HK-2 (cell line): ENCODE data around the gene FAM110D.

Source experiments
- DNase-seq: peaks from one replicate; pipeline ENCODE4 v3.0.0-alpha.2; 2018; ENCODE audit not compliant: unreplicated experiment

FAM110D gene

DNA sequence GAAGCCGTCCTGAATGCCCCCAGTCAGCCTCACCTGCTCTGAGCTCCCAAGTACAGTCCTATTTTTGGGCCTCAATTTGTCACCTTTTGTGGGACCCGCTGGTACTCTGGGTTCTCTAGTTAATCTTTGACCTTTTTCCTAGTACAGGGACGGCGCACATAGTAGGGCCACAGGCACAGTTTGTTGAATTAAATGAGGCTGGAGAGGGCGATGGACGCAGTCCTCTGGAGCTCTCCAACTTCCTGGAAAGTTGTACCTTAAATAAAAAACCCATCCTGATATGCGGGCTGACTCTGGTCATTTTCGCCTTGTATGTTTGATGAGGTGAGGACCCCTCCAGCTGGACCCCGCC is 4.8 kb downstream of the FAM110D start:
- DNase-seq: no peak

DNA sequence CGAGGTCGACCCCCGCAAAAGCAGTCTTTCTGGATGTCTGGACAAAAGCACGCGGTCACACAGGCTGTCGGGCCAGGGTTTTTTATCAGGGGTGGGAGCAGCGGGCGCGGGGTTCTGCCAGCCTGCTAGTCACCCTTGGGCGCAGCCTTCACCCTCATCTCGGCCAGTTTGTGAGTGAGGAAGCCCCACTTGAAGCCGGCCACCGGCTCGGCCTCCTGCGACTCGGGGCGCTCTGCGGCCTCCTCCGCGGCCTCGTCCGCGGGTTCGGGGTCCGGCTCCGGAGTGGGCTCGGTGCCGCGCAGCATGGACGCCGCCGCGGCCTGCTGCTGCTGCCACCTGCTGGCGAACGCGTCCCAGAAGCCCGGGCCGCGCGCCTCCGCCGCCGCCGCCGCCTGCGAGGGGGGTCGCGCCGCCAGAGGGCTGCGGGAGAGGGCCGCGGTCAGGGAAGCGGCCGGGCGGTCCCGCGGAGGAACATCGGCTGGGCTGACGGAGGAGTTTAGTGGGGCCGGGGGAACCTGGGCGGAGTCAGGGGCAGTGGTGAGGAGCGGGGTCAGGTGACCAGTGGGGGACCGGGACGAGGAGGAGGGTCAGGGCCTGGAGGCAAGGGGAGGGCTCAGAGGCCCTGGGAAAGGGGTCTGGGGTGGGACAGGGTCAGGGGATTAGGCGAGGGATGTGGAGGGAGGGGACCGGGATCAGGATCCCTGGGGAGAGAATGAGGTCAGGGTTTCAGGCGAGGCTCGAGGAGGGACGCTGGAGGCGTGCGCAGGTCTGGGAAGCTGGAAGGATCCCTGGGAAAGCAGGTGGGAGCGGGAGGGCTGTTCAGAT is 5.4 kb downstream of the FAM110D start:
- DNase-seq: no peak

DNA sequence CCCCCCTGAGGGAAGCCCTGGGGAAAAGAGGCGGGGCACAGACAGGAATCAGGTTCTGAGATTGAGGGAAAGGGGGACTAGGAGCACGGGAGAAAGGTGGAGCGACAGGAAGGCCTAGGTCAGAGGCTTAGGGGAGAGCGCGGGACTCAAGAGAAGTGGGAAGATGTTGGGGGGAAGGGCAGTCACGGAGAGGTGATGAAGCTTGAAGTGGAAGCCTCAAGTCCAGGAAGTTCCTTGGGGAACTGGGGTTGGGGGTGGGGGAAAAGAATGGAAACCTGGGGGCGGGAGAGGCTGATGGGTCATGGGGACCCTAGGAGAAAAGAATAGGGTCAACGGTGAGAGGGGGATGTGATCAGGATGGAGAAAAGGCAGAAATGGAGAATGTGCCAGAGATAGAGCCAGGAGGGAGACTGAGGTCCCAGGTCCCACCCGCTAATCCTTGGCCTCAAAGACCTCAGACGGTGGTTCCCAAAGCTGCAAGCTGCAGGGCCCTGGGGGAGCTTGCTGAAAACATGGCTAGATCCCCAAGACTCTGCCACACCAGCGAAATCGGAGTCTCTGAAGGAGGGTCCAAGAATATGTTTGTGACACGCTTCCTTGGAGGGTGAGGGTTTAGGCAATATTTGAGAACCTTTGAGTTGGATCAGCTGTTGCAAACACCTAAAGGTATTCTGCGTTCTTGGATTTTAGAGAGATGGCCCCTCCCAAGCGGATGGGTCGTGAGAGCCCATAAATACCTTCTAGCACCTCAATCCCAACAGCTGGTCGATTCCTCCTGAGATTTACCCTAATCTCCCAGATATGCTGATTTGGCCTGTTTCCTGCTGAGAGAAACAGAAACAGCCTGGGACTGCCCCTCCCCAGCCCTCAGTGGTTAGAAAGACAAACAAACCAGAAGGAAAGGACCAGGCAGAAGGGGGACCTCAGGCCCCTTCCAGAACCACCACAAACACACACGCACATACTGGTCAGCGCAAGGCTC is 6.3 kb downstream of the FAM110D start:
- DNase-seq: no peak

DNA sequence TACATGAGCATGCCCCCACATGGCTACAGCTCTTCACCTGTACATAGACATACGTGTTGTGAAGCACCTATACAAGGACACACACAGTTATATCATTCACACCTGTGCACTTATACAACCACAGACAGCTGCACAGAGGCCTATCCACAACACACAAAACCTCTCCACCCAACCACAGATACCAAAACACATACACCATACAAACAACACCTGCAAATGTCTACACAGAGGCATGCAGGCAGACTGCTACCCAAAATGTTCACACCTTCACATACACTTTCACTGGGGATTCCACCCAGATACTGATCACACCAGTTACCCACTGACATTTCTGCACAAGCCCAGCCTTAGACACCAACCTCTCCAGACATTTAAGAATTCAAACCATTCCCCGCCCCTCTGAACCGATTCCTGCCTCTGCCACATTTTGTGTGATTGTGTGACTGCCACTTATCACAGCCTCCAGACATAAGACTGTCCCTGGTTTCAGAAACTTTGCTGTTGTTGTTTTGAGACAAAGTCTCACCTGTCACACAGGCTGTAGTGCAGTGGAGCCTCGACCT is 7.9 kb downstream of the FAM110D start:
- DNase-seq: no peak

DNA sequence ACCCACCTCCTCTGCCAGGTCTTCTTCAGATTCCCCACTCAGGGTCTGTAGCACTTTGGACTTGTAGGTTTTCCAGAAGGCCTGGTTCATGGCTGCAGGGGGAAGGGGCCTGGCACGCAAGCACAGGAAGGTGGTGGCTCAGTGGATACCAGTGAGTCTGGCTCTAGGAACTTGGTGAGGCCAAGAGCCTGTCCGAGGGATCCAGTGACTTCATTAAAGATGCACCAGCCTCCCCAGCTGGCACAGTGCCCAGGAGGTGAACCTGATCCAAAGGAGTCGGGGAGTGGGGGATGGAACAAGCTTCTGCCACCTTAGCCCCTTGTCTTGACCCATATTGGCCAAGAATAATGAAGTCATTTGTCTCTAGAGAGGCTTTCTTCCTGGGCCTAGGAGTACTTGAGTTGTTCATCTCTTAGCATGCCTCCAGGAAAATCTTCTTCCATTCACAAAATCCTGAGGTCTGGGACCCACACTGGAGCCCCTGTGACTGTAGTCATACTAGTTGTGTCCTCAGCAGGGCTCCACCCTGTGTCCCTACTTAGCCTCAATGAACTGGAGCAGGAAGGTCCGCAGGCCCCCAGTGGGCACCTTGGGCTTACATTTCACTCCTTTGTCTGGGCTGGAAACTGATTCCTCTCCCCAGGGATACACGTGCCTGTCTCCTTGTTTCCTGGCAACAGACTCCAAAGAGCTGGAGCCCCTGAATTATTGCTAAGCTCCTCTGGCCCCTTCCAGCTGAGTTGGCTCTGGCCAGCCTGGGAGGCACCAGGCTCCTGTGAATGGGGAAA is 9.7 kb downstream of the FAM110D start, which contains the start of gene C1orf232:
Gene C1orf232 (minus strand): TSS at position 554 of the 788 bp plus-strand sequence. CDS start 464 bp downstream, at position 90.
- no peak for DNase-seq

GRCh38 chr1:26169198-26169554 is 10.3 kb downstream of the FAM110D start:
- no peak for DNase-seq

DNA sequence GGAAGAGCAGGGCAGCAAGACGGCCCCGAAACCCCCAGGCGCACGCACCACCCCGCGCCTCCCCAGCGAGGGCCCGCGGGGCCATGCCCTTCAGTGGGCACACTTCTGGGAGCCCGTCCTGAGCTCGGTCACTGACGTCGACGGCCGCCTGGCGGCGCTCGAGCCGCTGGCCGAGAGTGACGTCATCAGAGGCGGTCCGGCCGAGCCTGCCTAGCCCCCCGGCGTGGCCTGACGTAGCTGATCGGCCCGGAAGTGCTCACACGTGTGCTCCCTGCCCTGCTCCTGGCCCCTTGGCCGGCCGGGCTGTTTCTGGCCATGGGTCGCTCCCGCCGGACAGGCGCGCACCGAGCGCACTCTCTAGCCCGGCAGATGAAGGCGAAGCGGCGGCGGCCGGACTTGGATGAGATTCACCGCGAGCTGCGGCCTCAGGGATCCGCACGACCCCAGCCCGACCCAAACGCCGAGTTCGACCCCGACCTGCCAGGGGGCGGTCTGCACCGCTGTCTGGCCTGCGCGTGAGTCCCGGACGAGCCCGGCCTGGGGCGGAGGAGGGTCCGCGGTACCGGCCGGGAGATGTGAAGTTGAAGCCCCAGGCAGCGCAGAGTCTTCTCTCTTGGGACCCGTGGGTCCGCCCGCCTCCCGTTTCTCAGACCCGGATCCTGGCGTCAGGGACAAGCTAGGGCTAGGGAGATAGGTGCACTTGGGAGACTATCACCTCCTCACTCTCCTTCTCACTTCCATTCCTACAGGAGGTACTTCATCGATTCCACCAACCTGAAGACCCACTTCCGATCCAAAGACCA is 11.0 kb downstream of the FAM110D start, which contains the start of gene ZNF593:
Gene ZNF593 (plus strand): TSS at position 240 of the 803 bp plus-strand sequence. CDS start 76 bp downstream, at position 316.
- peak; percentile 91 for DNase-seq

DNA sequence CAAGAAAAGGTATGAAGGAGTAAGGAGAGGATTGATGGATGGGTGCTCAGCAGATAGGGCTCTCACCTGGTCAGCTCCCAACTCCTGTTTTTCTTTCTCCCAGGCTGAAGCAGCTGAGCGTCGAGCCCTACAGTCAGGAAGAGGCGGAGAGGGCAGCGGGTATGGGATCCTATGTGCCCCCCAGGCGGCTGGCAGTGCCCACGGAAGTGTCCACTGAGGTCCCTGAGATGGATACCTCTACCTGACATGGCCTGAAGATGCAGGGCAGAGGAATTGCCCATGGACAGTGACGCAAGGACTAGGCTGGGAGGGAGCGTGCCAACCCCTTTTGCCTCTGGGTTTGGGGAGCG is 11.6 kb downstream of the FAM110D start:
- DNase-seq: no peak

GRCh38 chr1:26171084-26172072 is 12.5 kb downstream of the FAM110D start, which contains the start of gene ZNF593OS:
Gene ZNF593OS (minus strand): TSS chr1:26171832. CDS start chr1:26171661, 171 bp downstream.
- no peak for DNase-seq

DNA sequence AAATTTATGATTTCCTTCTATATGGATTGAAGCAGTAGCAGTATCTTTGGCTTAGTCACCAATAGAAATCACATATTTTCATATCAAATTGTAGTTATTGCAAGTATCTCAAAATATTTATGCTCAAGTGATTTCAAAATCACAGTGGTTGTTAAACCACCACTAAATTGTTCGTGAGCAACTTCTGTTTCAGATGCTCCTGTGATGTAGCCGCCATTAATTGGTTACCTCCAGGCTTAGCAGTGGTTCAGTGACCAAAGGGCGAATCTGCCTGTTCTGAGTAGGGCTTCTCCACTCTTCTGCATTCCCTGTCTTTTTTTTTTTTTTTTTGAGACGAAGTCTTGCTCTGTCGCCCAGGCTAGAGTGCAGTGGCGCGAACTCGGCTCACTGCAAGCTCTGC is 16.5 kb downstream of the FAM110D start:
- DNase-seq: no peak

DNA sequence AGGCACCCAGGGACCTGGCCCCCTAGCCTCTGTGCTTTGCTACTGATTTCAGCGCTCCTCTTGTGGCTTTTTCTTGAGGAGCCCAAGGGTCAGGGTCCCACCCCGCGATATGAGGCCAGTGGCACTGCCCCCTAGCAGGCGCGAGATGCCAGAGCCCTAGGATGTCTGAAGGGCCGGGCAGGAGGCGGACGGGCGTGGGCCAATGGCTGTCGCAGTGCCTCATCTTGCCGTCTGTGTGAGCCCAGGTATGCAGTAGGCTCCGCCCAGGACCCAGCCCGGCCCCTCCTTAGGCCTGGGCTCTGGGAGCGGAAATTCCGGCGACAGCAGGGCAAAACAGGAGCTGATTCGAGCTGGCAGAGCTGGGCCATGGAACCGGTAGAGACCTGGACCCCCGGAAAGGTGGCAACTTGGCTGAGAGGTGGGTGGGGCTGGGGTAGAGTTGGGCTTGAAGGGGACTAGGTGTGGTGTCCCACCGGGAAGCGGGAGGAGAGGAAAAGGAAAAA is 18.4 kb downstream of the FAM110D start, which contains the start of gene CNKSR1:
Gene CNKSR1 (plus strand): TSS at position 310 of the 503 bp plus-strand sequence. CDS start 57 bp downstream, at position 367.
- no peak for DNase-seq

- no peak for DNase-seq
Observed at GRCh38 chr1:26180010-26180506, 21.2 kb downstream of the FAM110D start.

DNA sequence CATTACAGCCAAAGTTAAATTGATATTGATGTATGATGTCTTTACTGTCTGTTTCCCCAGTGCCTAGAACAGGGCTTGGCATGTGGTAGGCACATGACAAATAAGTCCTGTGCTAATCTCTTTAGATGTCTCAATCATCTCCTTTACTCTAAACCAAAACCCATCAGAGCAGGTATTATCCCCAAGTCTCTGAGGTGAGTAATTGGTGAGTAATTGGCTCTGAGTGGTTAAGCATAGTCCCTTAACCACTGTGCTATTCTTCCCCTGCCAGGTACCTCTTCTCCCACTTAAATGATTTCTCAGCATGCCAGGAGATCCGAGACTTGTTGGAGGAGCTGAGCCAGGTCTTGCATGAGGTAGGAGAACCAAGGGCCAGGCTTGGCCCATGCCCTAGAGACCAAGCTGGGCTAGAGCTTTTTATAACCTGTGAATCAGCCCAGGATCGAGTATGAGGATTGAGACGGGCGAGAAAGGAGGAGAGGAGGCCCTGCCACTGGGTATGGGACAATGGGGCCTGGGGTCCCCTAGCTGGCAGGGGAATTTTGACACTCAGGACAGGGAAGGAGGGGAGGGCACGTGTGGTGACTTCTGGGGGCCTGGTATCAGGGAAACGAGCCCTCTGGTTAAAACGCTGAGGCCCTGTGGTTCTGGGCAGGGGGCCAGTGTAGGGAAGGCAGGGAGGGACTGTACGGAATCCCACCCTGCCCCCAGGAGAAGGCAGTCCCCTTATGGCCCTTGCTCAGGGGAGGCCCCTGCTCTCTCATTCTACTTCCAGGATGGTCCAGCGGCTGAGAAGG is 22.9 kb downstream of the FAM110D start:
- DNase-seq: peak; percentile 31

- DNase-seq: no peak
Observed at GRCh38 chr1:26182383-26182696, 23.5 kb downstream of the FAM110D start.

- DNase-seq: no peak
Observed at GRCh38 chr1:26184086-26184485, 25.2 kb downstream of the FAM110D start.

DNA sequence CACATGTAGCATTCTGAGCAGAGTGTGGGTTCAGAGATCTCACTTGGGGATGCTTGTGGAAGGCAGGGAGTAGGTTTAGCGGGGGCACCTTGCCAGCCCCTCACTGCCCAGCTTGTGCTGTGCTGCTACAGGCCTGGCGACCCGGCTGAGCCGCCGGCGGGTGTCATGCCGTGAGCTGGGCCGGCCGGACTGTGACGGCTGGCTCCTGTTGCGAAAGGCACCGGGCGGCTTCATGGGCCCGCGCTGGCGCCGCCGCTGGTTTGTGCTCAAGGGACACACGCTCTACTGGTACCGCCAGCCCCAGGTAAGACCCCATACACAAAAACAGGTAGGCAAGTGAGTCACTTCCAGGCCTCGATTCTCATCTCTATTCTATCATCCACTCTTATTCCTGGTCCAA is 26.0 kb downstream of the FAM110D start:
- no peak for DNase-seq

- no peak for DNase-seq
Observed at GRCh38 chr1:26187882-26188281, 29.0 kb downstream of the FAM110D start.

GRCh38 chr1:26188477-26188876 is 29.6 kb downstream of the FAM110D start:
- DNase-seq: no peak
